Mucosa of descending colon (tissue), 3 donors: ENCODE results near the gene DLEC1. TPM values are rescaled to one million over a fixed set of nuclear protein-coding genes. Genes with fewer than 3 reads are reported as not detected.
"Not testable (repeated sequence)": the region's sequence is repeated elsewhere in the genome, so short reads cannot be mapped to it uniquely, and the experiment has no call there.

Source experiments
- ATAC-seq: fragments of 200-7000 bp; cut with Tn5 transposase; one replicate; pipeline ENCODE4 v1.9.1; 2020; ENCODE audit warnings: mild to moderate bottlenecking, moderate library complexity
- DNase-seq, 3 donors: peaks; one replicate each; pipeline ENCODE4 v3.0.0-alpha.2; 2020
- H3K36me3 ChIP-seq: fragments of 200-600 bp; one replicate; pipeline ENCODE4 v1.8.0; 2021; ENCODE audit warnings: low read depth, mild to moderate bottlenecking
- H3K4me1 ChIP-seq: fragments of 200-600 bp; one replicate; pipeline ENCODE4 v1.8.0; 2021; ENCODE audit warnings: low read depth, mild to moderate bottlenecking
- H3K4me3 ChIP-seq: fragments of 200-600 bp; one replicate; pipeline ENCODE4 v1.8.0; 2021; ENCODE audit warnings: mild to moderate bottlenecking
- H3K9me3 ChIP-seq: fragments of 200-600 bp; one replicate; pipeline ENCODE4 v1.8.0; 2021; ENCODE audit warnings: mild to moderate bottlenecking
- CTCF ChIP-seq: fragments of 200-600 bp; IDR thresholded peaks from one replicate; pipeline ENCODE4 v1.8.0; 2022; ENCODE audit warnings: antibody characterized with exemption, mild to moderate bottlenecking
- intact Hi-C, 2 donors: fragments of 100-400 bp; cut with DNase I in 1 of 2; cut with micrococcal nuclease in 1 of 2; formaldehyde crosslinking; loops; one replicate each; pipeline versions ENCODE4 v1.11.0 to v1.11.1; 2022; cut with DNase I, micrococcal nuclease
- total RNA-seq, 3 donors: library from RNA; stranded (reverse); fragmentation: NEBNext Ultra II Directional in 2 of 3; extraction: Animal tissue kit (Norgen Biotek cat#: 25700) in 2 of 3; gene quantifications; one replicate each; pipeline versions ENCODE4 v1.2.1 to v1.2.4, GENCODE V29; 2021 to 2023
- donor health status: DM: no; HTN: no; CAD: no; lungs with moderate emphysema.
- donor health status: DM: no; HTN: no; CAD: no.
- donor health status: DM: no; HTN: yes; CAD: no.

Gene DLEC1
- total RNA-seq, 3 donors from 2014 or later = 0.73 to 1.7 (median 1.5) TPM

- intact Hi-C loops = no loop called here
- ATAC-seq (no peak), DNase-seq (no peak)
- no peaks in the 10 kb centered on the region for H3K4me1 ChIP-seq
- no peak overlapping the region for H3K4me3 ChIP-seq
- no peak for TF ChIP-seq CTCF
- H3K36me3 ChIP-seq = no peaks in the 10 kb centered on the region
- no peaks in the 10 kb centered on the region for H3K9me3 ChIP-seq
Observed at GRCh38 chr3:38054499-38055001, 15.5 kb downstream of the DLEC1 start.

DNA sequence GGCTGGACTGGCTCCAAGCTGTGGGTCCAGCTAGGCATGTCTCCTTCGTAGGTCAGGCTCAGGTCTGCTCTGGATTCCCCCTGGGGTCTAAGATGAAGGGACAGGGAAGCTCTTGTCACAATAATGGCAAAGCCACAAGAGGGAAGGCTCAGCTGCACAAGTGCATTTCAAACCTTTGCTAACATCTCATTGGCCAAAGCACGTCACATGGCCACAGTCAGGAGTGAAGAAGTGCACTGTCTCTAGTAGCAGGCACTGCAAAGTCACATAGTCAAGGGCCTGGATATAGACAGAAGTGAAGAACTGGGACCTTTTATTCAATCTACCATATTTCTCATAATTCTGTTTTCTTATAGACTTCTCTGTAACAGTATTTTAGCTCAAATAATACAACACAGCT lies 20.1 kb downstream of the DLEC1 start:
- TF ChIP-seq CTCF = no peak
- no peaks in the 10 kb centered on the region for H3K9me3 ChIP-seq
- no peaks in the 10 kb centered on the region for H3K36me3 ChIP-seq
- intact Hi-C loops = no loop called here
- no peak overlapping the region for H3K4me3 ChIP-seq
- no peak for DNase-seq
- no peak for ATAC-seq
- no peaks in the 10 kb centered on the region for H3K4me1 ChIP-seq

DNA sequence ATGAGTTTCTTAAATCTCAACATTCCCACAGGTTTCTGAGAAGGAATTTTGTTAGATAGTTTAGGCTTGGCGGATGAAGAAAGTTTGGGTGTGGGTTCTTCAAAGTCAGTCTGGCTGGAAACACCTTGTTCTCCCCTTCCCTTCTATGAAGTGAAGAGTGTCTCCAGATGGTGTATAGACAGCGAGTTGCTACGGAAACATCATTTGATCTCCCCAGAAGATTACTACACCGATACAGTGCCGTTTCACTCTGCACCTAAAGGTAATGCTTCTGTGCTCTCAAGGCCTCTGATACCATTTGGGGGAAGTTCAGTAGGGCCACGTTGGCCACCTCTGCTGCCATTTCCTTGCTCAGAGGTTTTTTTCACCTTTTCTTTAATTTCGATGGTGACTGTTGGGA lies 20.6 kb downstream of the DLEC1 start:
- DNase-seq = no peak
- TF ChIP-seq CTCF = no peak
- intact Hi-C loops = no loop called here
- Histone ChIP-seq H3K36me3 (no peaks in the 10 kb centered on the region), H3K9me3 (no peaks in the 10 kb centered on the region), H3K4me1 (no peaks in the 10 kb centered on the region), H3K4me3 (no peak overlapping the region)
- no peak for ATAC-seq

- TF ChIP-seq CTCF = no peak
Observed at GRCh38 chr3:38062809-38063208, 23.8 kb downstream of the DLEC1 start.

DNA sequence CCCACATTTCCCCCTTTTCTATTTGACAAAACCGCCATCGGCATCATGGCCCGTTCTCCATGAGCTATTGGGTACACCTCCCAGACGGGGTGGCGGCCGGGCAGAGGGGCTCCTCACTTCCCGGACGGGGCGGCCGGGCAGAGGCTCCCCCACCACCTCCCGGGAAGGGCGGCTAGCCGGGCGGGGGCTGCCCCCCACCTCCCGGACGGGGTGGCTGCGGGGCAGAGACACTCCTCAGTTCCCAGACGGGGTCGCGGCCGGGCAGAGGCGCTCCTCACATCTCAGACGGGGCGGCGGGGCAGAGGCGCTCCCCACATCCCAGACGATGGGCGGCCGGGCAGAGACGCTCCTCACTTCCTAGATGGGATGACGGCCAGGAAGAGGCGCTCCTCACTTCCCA lies 25.4 kb downstream of the DLEC1 start:
- DNase-seq, H3K9me3 ChIP-seq, ATAC-seq, H3K36me3 ChIP-seq, H3K4me3 ChIP-seq, intact Hi-C loops, H3K4me1 ChIP-seq: not testable (repeated sequence)

More at GRCh38 chr3:38062809-38063208, 23.8 kb downstream of the DLEC1 start:
- no peaks in the 10 kb centered on the region for H3K9me3 ChIP-seq
- DNase-seq = no peak
- H3K36me3 ChIP-seq = no peaks in the 10 kb centered on the region
- ATAC-seq = no peak
- H3K4me3 ChIP-seq = no peak overlapping the region
- H3K4me1 ChIP-seq = no peaks in the 10 kb centered on the region
- intact Hi-C loops = no loop called here

DNA sequence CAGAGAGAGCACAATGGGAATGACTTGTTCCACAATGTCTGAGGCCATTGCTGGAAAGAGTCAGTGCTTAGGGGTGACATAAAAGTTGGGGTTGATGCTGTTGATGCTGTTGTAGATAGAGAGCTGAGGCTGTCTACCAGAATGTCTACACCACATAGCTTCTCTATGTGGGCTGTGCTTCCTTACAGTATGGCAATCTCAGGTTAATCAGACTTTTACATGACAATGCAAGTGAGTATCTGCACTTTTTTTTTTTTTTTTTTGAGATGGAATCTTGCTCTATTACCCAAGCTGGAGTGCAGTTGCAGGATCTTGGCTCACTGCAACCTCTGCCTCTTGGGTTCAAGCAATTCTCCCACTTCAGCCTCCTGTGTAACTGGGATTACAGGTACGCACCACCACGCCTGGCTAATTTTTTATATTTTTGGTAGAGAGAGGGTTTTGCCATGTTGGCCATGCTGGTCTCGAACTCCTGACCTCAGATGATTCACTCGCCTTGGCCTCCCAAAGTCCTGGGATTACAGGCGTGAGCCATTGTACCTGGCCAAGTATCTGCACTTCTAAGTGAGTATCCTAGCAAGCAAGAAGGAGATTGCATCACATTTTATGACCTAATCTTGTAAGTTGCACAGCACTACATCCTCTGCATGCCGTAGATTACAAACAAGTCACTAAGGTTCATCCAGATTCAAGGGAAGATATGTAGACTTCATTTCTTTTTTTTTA lies 28.7 kb downstream of the DLEC1 start:
- TF ChIP-seq CTCF = no peak
- H3K9me3 ChIP-seq = no peaks in the 10 kb centered on the region
- H3K4me1 ChIP-seq = no peaks in the 10 kb centered on the region
- no peaks in the 10 kb centered on the region for H3K36me3 ChIP-seq
- H3K4me3 ChIP-seq = no peak overlapping the region
- intact Hi-C loops = no loop called here
- no peak for DNase-seq
- ATAC-seq = peak; percentile 64
